ENCODE data around the gene RAB11FIP4. TPM values are rescaled to one million over a fixed set of nuclear protein-coding genes. Genes with fewer than 3 reads are reported as not detected.
A peak's percentile ranks its signal among the peaks of the same experiment; 100 is the strongest.

The RAB11FIP4 gene
- polyA plus RNA-seq, 1 of the 3 experiments (the other 2 are of a cell fraction), result 9.4 TPM

DNA sequence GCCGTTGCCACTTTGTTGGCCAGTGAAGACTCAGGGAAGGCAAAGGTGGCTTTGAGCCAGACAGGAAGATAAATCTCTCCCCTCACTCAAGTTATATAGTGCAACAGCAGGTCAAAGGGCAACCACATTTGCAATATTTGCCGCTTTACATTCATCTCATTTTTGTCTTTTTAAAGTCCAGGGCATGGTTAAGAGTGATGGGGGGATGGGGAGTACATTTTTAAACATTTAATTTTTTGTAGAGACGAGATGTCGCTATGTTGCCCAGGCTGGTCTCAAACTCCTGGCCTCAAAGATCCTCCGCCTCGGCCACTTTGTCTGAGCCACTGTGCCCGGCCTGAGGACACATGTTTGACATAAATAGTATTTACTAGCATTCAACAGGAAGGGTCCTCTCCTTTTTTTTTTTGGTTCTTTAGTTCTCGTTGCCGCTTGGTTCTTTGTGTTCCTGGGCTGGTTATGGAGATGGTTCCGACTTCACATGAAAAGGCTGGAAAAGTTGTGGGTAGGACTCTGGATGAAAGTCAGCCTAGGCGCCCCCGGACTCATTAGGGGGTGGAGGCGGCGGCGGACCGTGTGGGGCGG lies 95.7 kb downstream of the RAB11FIP4 start (continued):
- no peak for TF ChIP-seq TEAD4 (IDR thresholded peaks at IDR 0.05; ENCODE audit: borderline replicate concordance, insufficient read depth)

DNA sequence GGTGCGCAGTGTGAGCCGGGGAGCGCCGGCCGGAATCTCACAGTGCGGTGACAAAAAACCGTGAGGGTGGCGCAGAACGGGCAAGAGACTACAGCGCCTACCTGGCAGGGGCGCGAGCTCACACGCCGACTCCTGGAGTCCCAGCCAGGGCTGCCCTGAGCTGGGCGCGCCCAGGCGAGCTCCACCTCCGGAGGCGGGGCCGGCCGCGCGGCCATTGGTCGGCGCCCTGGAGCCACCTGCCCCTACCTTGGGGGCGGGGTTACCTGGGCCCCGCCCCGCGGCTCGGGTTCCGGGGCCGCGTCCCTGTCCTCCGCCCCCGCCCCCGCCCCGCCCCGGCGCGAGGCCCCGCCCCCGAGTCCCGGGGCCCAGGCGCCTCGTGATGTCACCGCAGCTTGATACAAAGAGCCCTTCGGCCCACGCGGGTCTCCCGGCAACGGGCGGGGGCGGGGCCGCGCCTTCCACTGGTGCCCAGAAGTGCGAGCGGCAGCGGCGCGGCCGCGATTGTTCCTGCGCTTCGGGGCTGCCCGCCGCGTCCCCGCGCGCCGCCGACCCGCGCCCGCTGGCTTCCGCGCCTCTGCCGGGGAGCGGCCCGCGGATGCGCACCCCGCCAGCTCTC lies 96.3 kb downstream of the RAB11FIP4 start:
- Histone ChIP-seq H3F3A (replicated peaks; ENCODE audit: insufficient read depth) (no peaks in the 10 kb centered on the region), H3K4me3 (ENCODE audit: low read depth in 2 of 2, low read length in 1 of 2) (peak overlapping the region; percentile 59 to 61), H3K36me3 (replicated peaks in 1 of 2; ENCODE audit: control insufficient read depth in 1 of 2, insufficient read depth in 2 of 2, low read length in 1 of 2) (no peaks in the 10 kb centered on the region), H3K27ac (ENCODE audit: low read depth in 2 of 2, low read length in 1 of 2) (no peak overlapping the region), H3K79me2 (ENCODE audit: insufficient read depth) (no peaks in the 10 kb centered on the region), H3K9me3 (no peaks in the 10 kb centered on the region), H3K27me3 (ENCODE audit: insufficient read depth) (peaks cover 5% of the 10 kb centered on the region; the same call in 1 of the 2 replicates), H3K9ac (no peak overlapping the region), H3K4me1 (ENCODE audit: control insufficient read depth in 1 of 2, insufficient read depth in 2 of 2, low read depth in 1 of 2, low read length in 1 of 2) (peaks cover 0 to 25% of the 10 kb centered on the region in 2 experiments; a peak in 1 of 4 replicates), H4K20me1 (ENCODE audit: insufficient read depth) (no peaks in the 10 kb centered on the region), H2AFZ (ENCODE audit: low read depth) (peak overlapping the region; percentile 72), H3K4me2 (peak overlapping the region; percentile 88), H3K9me2 (no peaks in the 10 kb centered on the region)
- DNase-seq, result peak; percentile 97
- TF ChIP-seq, protein P1, sequence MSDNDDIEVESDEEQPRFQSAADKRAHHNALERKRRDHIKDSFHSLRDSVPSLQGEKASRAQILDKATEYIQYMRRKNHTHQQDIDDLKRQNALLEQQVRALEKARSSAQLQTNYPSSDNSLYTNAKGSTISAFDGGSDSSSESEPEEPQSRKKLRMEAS (IDR thresholded peaks at IDR 0.05; ENCODE audit: low read depth), result 0 out of 2 replicates have a peak, but pooled peaks have one; percentile 24
- TF ChIP-seq MXI1 (IDR thresholded peaks at IDR 0.05; ENCODE audit: low read depth, low read length), result peak; percentile 19; the same call in 1 of the 2 replicates
- TF ChIP-seq MEF2A (IDR thresholded peaks at IDR 0.05; ENCODE audit: borderline replicate concordance, low read depth), result no peak
- CTCF ChIA-PET, result interaction anchor here (0.9 to 2.6 kb wide), 3 partner anchors 11 to 49 kb away, joined by 3 to 11 read pairs (median 3); no protein-coding TSS in a partner anchor
- WGBS (ENCODE audit: low lambda C conversion rate), result 0% methylated on average over 4 of the region's 83 CpGs
- POLR2A ChIA-PET, result interaction anchor here (0.8 to 1.6 kb wide), 2 partner anchors 11 to 62 kb away, joined by 4 to 8 read pairs; no protein-coding TSS in a partner anchor

DNA sequence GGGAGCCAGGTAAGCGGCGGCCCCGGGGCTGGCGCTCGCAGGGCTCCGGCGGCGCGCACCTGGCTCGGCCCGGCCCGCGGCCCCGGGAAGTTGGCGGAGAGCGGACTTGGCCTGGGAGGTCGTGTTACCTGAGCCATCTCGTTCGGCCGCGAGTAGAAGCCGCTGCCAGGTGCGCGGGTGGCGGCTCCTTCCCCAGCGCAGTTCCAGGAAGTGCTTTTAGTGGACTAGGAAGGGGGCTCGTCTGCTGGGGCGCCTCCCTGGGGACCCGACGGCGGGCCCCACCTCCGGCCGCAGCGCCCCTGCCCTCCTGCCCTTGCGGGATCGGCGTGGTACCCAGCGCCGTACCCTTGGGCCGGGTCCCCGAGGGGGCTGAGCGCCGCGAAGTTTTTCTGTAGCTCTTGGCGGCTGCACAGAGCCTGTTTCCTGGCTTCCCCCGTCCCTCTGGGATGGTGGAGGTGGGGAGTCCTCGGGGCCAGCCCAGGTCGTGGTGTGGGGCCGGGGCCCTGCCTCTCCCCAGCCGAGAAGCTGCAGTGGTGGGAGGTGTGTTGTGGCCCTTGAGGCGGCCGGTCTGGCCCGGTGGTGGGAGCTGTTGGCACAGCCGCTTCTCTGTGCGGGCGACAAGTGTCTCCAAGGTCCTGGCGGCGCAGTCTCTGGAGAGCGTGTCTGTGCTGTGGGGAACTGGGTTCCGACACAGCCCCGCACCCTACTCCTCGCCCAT lies 96.9 kb downstream of the RAB11FIP4 start:
- WGBS (ENCODE audit: low lambda C conversion rate), result 23% methylated on average over 10 of the region's 62 CpGs
- Histone ChIP-seq H3K27me3 (ENCODE audit: insufficient read depth) (peaks cover 5% of the 10 kb centered on the region; the same call in 1 of the 2 replicates), H3K9me2 (no peaks in the 10 kb centered on the region), H3K79me2 (ENCODE audit: insufficient read depth) (no peaks in the 10 kb centered on the region), H3K9ac (no peak overlapping the region), H4K20me1 (ENCODE audit: insufficient read depth) (no peaks in the 10 kb centered on the region), H2AFZ (ENCODE audit: low read depth) (0 out of 2 replicates have a peak overlapping the region, but pooled peaks have one; percentile 41), H3K4me2 (peak overlapping the region; percentile 88), H3K4me1 (ENCODE audit: control insufficient read depth in 1 of 2, insufficient read depth in 2 of 2, low read depth in 1 of 2, low read length in 1 of 2) (peaks cover 0 to 27% of the 10 kb centered on the region in 2 experiments; a peak in 1 of 4 replicates), H3K36me3 (replicated peaks in 1 of 2; ENCODE audit: control insufficient read depth in 1 of 2, insufficient read depth in 2 of 2, low read length in 1 of 2) (no peaks in the 10 kb centered on the region), H3F3A (replicated peaks; ENCODE audit: insufficient read depth) (no peaks in the 10 kb centered on the region), H3K27ac (ENCODE audit: low read depth in 2 of 2, low read length in 1 of 2) (no peak overlapping the region; a peak in 1 of 4 replicates), H3K9me3 (no peaks in the 10 kb centered on the region), H3K4me3 (ENCODE audit: low read depth in 2 of 2, low read length in 1 of 2) (peak overlapping the region; percentile 59 to 61)
- DNase-seq, result peak; percentile 68
- ChIA-PET POLR2A (interaction anchor here (1.6 kb wide), 1 partner anchor 63 kb away, joined by 8 read pairs; no protein-coding TSS in a partner anchor), CTCF (interaction anchor here (0.9 to 2.6 kb wide), 8 partner anchors 10 to 100 kb away, joined by 3 to 11 read pairs (median 3); no protein-coding TSS in a partner anchor)
- TF ChIP-seq FOXM1 (IDR thresholded peaks at IDR 0.05; ENCODE audit: low read depth) (no peak), TAF1 (IDR thresholded peaks at IDR 0.05; ENCODE audit: borderline replicate concordance, low read depth, low read length) (no peak), MEF2A (IDR thresholded peaks at IDR 0.05; ENCODE audit: borderline replicate concordance, low read depth) (no peak), EP300 (IDR thresholded peaks at IDR 0.05; ENCODE audit: borderline replicate concordance in 1 of 2, low read depth in 1 of 2, low read length in 1 of 2) (no peak)
- TF ChIP-seq, protein P2, sequence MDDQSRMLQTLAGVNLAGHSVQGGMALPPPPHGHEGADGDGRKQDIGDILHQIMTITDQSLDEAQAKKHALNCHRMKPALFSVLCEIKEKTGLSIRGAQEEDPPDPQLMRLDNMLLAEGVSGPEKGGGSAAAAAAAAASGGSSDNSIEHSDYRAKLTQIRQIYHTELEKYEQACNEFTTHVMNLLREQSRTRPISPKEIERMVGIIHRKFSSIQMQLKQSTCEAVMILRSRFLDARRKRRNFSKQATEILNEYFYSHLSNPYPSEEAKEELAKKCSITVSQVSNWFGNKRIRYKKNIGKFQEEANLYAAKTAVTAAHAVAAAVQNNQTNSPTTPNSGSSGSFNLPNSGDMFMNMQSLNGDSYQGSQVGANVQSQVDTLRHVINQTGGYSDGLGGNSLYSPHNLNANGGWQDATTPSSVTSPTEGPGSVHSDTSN (IDR thresholded peaks at IDR 0.05), result no peak
- TF ChIP-seq, protein P3, sequence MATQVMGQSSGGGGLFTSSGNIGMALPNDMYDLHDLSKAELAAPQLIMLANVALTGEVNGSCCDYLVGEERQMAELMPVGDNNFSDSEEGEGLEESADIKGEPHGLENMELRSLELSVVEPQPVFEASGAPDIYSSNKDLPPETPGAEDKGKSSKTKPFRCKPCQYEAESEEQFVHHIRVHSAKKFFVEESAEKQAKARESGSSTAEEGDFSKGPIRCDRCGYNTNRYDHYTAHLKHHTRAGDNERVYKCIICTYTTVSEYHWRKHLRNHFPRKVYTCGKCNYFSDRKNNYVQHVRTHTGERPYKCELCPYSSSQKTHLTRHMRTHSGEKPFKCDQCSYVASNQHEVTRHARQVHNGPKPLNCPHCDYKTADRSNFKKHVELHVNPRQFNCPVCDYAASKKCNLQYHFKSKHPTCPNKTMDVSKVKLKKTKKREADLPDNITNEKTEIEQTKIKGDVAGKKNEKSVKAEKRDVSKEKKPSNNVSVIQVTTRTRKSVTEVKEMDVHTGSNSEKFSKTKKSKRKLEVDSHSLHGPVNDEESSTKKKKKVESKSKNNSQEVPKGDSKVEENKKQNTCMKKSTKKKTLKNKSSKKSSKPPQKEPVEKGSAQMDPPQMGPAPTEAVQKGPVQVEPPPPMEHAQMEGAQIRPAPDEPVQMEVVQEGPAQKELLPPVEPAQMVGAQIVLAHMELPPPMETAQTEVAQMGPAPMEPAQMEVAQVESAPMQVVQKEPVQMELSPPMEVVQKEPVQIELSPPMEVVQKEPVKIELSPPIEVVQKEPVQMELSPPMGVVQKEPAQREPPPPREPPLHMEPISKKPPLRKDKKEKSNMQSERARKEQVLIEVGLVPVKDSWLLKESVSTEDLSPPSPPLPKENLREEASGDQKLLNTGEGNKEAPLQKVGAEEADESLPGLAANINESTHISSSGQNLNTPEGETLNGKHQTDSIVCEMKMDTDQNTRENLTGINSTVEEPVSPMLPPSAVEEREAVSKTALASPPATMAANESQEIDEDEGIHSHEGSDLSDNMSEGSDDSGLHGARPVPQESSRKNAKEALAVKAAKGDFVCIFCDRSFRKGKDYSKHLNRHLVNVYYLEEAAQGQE (IDR thresholded peaks at IDR 0.05; ENCODE audit: low read depth, low read length), result no peak
